Measurements from ENCODE around the gene NISCH.

Gene NISCH

GRCh38 chr3:52527039-52527731 is 71.8 kb downstream of the NISCH start:
- no peak for DNase-seq (ENCODE audit: low spot score)

- DNase-seq (ENCODE audit: low spot score), result no peak
Observed at GRCh38 chr3:52527732-52528585, 72.6 kb downstream of the NISCH start.

- no peak for DNase-seq (ENCODE audit: low spot score)
Observed at GRCh38 chr3:52528586-52529375, 73.4 kb downstream of the NISCH start.

GRCh38 chr3:52529376-52530333 is 74.3 kb downstream of the NISCH start:
- no peak for DNase-seq (ENCODE audit: low spot score)

GRCh38 chr3:52530918-52531826 is 75.8 kb downstream of the NISCH start:
- DNase-seq (ENCODE audit: low spot score), result no peak

- DNase-seq (ENCODE audit: low spot score), result no peak
Observed at GRCh38 chr3:52531860-52532516, 76.6 kb downstream of the NISCH start.

- peak; percentile 33 for DNase-seq (ENCODE audit: low spot score)
Observed at GRCh38 chr3:52532517-52532837, 77.1 kb downstream of the NISCH start.

GRCh38 chr3:52532838-52533622 is 77.6 kb downstream of the NISCH start:
- DNase-seq (ENCODE audit: low spot score), result no peak

GRCh38 chr3:52533623-52534280 is 78.3 kb downstream of the NISCH start, which contains the start of gene NT5DC2:
NT5DC2 (minus strand) TSS chr3:52533857; CDS start chr3:52533737, 120 bp downstream.
- peak; percentile 56 for DNase-seq (ENCODE audit: low spot score)

GRCh38 chr3:52534281-52535183 is 79.1 kb downstream of the NISCH start:
- DNase-seq (ENCODE audit: low spot score), result no peak

GRCh38 chr3:52535411-52536111 is 80.2 kb downstream of the NISCH start:
- DNase-seq (ENCODE audit: low spot score), result no peak

GRCh38 chr3:52536112-52536368 is 80.6 kb downstream of the NISCH start:
- no peak for DNase-seq (ENCODE audit: low spot score)

- peak; percentile 98 for DNase-seq (ENCODE audit: low spot score)
Observed at GRCh38 chr3:52536369-52537164, 81.2 kb downstream of the NISCH start, which contains the start of gene UQCC5. UQCC5 (plus strand) TSS chr3:52536605; CDS start chr3:52536756, 151 bp downstream.

GRCh38 chr3:52537165-52537620 is 81.8 kb downstream of the NISCH start:
- no peak for DNase-seq (ENCODE audit: low spot score)

GRCh38 chr3:52537726-52538421 is 82.5 kb downstream of the NISCH start:
- DNase-seq (ENCODE audit: low spot score), result no peak
